Measurements from ENCODE around the gene CELF2. TPM values are rescaled to one million over a fixed set of nuclear protein-coding genes. Genes with fewer than 3 reads are reported as not detected.

The CELF2 gene
- total RNA-seq, 2 donors from 2014 or later, result 30.2 to 34.4 TPM

GRCh38 chr10:11263767-11264166 lies 246.1 kb downstream of the CELF2 start:
- Histone ChIP-seq H3K9ac (ENCODE audit: low read depth in 2 of 2, low read length in 2 of 2) (no peak overlapping the region), H3K36me3 (no peaks in the 10 kb centered on the region), H3K4me1 (no peaks in the 10 kb centered on the region), H3K27ac (no peak overlapping the region), H3K4me3 (no peak overlapping the region), H3K9me3 (no peaks in the 10 kb centered on the region), H3K27me3 (no peaks in the 10 kb centered on the region)
- TF ChIP-seq CTCF (IDR thresholded peaks at IDR 0.05), result no peak
- no peak for DNase-seq
- intact Hi-C loops (cut with DNase I), result no loop called here

DNA sequence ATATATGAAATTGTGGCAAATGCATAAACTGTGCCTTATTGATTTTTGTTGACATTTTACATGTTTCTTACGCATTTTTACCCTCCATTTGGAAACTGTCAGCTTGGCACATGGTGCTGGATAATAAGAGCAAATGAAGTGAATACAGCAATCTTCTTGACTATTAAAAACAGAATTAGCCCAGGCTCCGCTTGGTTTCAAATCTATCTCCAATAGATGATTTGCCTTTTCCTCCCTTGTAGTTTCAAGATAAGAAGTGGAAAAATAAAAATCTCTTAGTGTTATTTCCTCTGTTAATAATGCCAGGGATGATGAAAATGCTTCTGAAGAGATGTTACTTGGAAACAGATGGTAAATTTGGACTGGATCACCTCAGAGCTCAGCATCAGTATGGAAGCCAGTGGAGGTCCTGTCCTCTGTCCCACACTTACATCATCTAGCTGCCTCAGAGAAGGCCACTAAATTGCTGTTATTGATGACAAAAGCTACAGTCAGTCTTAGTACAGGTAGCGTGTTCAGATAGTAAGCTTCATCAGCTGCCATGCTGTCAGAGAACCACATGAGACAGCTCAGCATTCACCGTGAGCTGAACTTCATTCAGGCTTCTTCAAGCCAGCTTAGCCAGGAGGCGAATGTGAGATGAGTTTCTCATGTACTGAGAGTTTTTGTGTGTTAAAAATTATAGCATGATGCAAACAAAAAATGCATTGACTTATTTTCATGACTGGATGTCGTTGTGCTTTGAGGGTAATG lies 246.8 kb downstream of the CELF2 start:
- H3K9ac ChIP-seq (ENCODE audit: low read depth in 2 of 2, low read length in 2 of 2), result no peak overlapping the region
- TF ChIP-seq CTCF (IDR thresholded peaks at IDR 0.05), result no peak
- no peaks in the 10 kb centered on the region for H3K4me1 ChIP-seq
- no peak for DNase-seq
- no peaks in the 10 kb centered on the region for H3K9me3 ChIP-seq
- no peaks in the 10 kb centered on the region for H3K36me3 ChIP-seq
- H3K27me3 ChIP-seq, result no peaks in the 10 kb centered on the region
- no peak overlapping the region for H3K4me3 ChIP-seq
- H3K27ac ChIP-seq, result no peak overlapping the region
- intact Hi-C loops (cut with DNase I), result no loop called here

DNA sequence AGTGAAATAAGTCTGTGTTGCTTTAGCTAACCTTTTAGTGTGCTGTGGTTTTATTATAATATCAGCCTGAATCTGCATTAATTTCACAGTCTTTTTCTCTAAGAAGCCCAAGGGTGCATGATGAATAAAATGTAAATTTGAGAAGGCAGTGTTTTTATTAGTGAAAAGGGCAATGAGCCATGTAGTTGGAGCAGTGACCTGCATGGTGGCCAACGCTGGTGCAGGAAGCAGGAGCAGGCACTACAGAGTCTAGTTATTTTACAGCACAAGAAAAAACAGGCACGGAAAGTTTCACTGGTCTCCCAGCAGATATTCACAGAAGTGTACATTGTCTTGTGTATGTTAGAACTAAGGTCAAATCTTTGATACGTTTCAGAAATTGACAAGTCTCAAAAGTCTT lies 247.8 kb downstream of the CELF2 start:
- Histone ChIP-seq H3K4me3 (no peak overlapping the region), H3K36me3 (no peaks in the 10 kb centered on the region), H3K9me3 (no peaks in the 10 kb centered on the region), H3K27me3 (no peaks in the 10 kb centered on the region), H3K4me1 (no peaks in the 10 kb centered on the region), H3K9ac (ENCODE audit: low read depth in 2 of 2, low read length in 2 of 2) (no peak overlapping the region), H3K27ac (no peak overlapping the region)
- intact Hi-C loops (cut with DNase I), result no loop called here
- DNase-seq, result no peak
- TF ChIP-seq CTCF (IDR thresholded peaks at IDR 0.05), result no peak

- intact Hi-C loops (cut with DNase I), result no loop called here
- H3K27me3 ChIP-seq, result no peaks in the 10 kb centered on the region
- no peak overlapping the region for H3K9ac ChIP-seq (ENCODE audit: low read depth in 2 of 2, low read length in 2 of 2)
- no peak for DNase-seq
- no peaks in the 10 kb centered on the region for H3K9me3 ChIP-seq
- no peaks in the 10 kb centered on the region for H3K4me1 ChIP-seq
- no peaks in the 10 kb centered on the region for H3K36me3 ChIP-seq
- no peak for TF ChIP-seq CTCF (IDR thresholded peaks at IDR 0.05)
- H3K27ac ChIP-seq, result no peak overlapping the region
- H3K4me3 ChIP-seq, result no peak overlapping the region
Observed at GRCh38 chr10:11266426-11266825, 248.8 kb downstream of the CELF2 start.

DNA sequence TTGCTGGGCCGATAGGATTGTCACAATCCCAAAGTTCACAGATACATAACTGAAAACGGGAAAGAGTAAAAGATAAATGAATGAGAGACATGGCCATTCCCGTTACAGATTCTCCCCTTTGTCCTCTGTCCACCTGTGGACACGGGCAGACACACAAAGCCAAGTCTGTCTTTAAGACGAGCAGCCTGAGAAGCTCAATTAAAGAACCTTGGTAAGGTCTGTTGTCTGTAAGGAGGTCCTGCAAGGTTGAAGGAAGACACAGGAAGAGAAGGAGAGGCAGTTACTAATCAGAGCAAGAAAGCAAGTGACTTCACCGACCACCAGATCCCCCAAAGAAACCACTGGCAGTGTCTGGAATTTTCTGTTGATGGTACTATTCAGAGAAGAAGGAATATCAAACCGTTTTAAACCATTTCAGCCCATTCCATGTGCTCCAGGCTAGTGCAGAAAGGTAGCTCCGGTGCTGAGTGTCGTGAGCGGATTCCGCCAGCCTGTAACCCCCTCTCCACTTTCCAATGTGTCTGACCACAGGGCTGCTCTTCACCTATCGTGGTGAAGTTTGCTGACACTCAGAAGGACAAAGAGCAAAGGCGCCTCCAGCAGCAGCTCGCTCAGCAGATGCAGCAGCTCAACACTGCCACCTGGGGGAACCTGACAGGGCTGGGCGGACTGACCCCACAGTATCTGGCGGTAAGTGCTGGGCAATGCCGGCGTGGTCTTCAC lies 252.6 kb downstream of the CELF2 start:
- Histone ChIP-seq H3K27ac (no peak overlapping the region), H3K4me1 (no peaks in the 10 kb centered on the region), H3K9me3 (no peaks in the 10 kb centered on the region), H3K36me3 (no peaks in the 10 kb centered on the region), H3K4me3 (no peak overlapping the region), H3K27me3 (no peaks in the 10 kb centered on the region), H3K9ac (ENCODE audit: low read depth in 2 of 2, low read length in 2 of 2) (no peak overlapping the region)
- intact Hi-C loops (cut with DNase I), result no loop called here
- peak; percentile 83 for DNase-seq
- TF ChIP-seq CTCF (IDR thresholded peaks at IDR 0.05), result peak; percentile 77

Data from colonic mucosa (tissue), 4 donors.